CD4-positive, alpha-beta T cell (primary cell): ENCODE measurements around the gene LRRC53. TPM values are rescaled to one million over a fixed set of nuclear protein-coding genes. Genes with fewer than 3 reads are reported as not detected.

Experiments
- ATAC-seq: fragments of 200-7000 bp; cut with Tn5 transposase; one replicate; pipeline ENCODE4 v1.10.0; 2022; ENCODE audit warnings: mild to moderate bottlenecking; ENCODE audit not compliant: poor library complexity
- CTCF ChIA-PET: fragments of 350-600 bp; sonication (Branson Sonifier 250); formaldehyde crosslinking; loops from one replicate; lab custom pipeline; 2021; ENCODE audit warnings: antibody characterized with exemption, inconsistent platforms; lab: Charles Lee
- POLR2A ChIA-PET: fragments of 350-600 bp; sonication (Branson Sonifier 250); formaldehyde crosslinking; loops from one replicate; lab custom pipeline; 2021; ENCODE audit warnings: antibody characterized with exemption, inconsistent platforms; lab: Charles Lee
- DNase-seq, 14 experiments: peaks; one replicate each; pipeline ENCODE4 v3.0.0-alpha.2; 2013 to 2020; ENCODE audit warnings: mixed read lengths in 2 of 14
- H3K27ac ChIP-seq, 2 donors: one replicate each; pipeline versions ENCODE4 v1.5.1 to v1.7.0; 2013; ENCODE audit warnings: low read length in 2 of 2, low read depth in 1 of 2, mild to moderate bottlenecking in 1 of 2
- H3K27me3 ChIP-seq, 2 experiments: 1 replicate in 1 of 2; 2 replicates in 1 of 2; pipeline versions ENCODE4 v1.6.1 to v1.7.0; 2013; ENCODE audit warnings: low read length in 2 of 2, control low read depth in 1 of 2, mild to moderate bottlenecking in 1 of 2, moderate library complexity in 1 of 2; ENCODE audit not compliant: insufficient read depth in 2 of 2, control insufficient read depth in 1 of 2
- H3K36me3 ChIP-seq: one replicate; pipeline ENCODE4 v1.6.1; 2013; ENCODE audit warnings: low read length, control low read depth; ENCODE audit not compliant: insufficient read depth
- H3K4me1 ChIP-seq: one replicate; pipeline ENCODE4 v1.6.1; 2013; ENCODE audit warnings: low read length, control low read depth; ENCODE audit not compliant: insufficient read depth
- H3K4me3 ChIP-seq: one replicate; pipeline ENCODE4 v1.5.1; 2013; ENCODE audit warnings: mild to moderate bottlenecking, low read length, moderate library complexity
- H3K9me3 ChIP-seq, 2 experiments: 1 replicate in 1 of 2; 2 replicates in 1 of 2; pipeline versions ENCODE4 v1.6.1 to v1.7.0; 2013; ENCODE audit warnings: low read length in 2 of 2, mild to moderate bottlenecking in 2 of 2, control low read depth in 1 of 2, moderate library complexity in 1 of 2; ENCODE audit not compliant: control insufficient read depth in 1 of 2, insufficient read depth in 1 of 2
- H3K27ac Mint-ChIP-seq: one replicate; pipeline ENCODE4 v1.8.0; 2020; ENCODE audit warnings: mixed read lengths
- H3K27me3 Mint-ChIP-seq: one replicate; pipeline ENCODE4 v1.8.0; 2021; ENCODE audit warnings: mixed read lengths
- H3K36me3 Mint-ChIP-seq: one replicate; pipeline ENCODE4 v1.8.0; 2021; ENCODE audit warnings: low read depth, mixed read lengths
- H3K4me1 Mint-ChIP-seq: one replicate; pipeline ENCODE4 v1.8.0; 2021; ENCODE audit warnings: low read depth, mixed read lengths
- H3K4me3 Mint-ChIP-seq: one replicate; pipeline ENCODE4 v1.8.0; 2020; ENCODE audit warnings: mild to moderate bottlenecking, mixed read lengths
- H3K9me3 Mint-ChIP-seq: one replicate; pipeline ENCODE4 v1.8.0; 2020; ENCODE audit warnings: mixed read lengths
- CTCF ChIP-seq: fragments of 200-600 bp; IDR thresholded peaks from one replicate; pipeline ENCODE4 v1.8.0; 2022; ENCODE audit warnings: antibody characterized with exemption, mild to moderate bottlenecking
- intact Hi-C, 2 experiments: fragments of 100-400 bp; cut with DNase I in 1 of 2; cut with micrococcal nuclease in 1 of 2; formaldehyde crosslinking; loops; one replicate each; pipeline versions ENCODE4 v1.15.1 to v1.9.0; 2023 to 2025; cut with DNase I, micrococcal nuclease
- total RNA-seq, 174 experiments: library from RNA in 2 of 174; stranded (reverse) in 2 of 174; gene quantifications; one replicate each; pipeline ENCODE4 v1.2.3 and lab custom pipeline; 2021 to 2026

The LRRC53 gene
- total RNA-seq, 2 experiments from 2014 or later: not detected

GRCh38 chr1:74517599-74518051, 5.2 kb upstream of the LRRC53 start:
- Histone ChIP-seq H3K9me3 (no peaks in the 10 kb centered on the region), H3K27me3 (peaks cover 0 to 2% of the 10 kb centered on the region in 2 experiments), H3K4me3 (no peak overlapping the region), H3K27ac (no peak overlapping the region), H3K4me1 (no peaks in the 10 kb centered on the region), H3K36me3 (no peaks in the 10 kb centered on the region)
- ChIA-PET POLR2A (no interaction called here), CTCF (no interaction called here)
- no peak for DNase-seq
- Mint-ChIP-seq H3K4me3 (no peak overlapping the region), H3K4me1 (no peaks in the 10 kb centered on the region), H3K36me3 (no peaks in the 10 kb centered on the region), H3K27me3 (peaks cover 18% of the 10 kb centered on the region), H3K27ac (no peak overlapping the region), H3K9me3 (no peaks in the 10 kb centered on the region)
- intact Hi-C loops: no loop called here
- TF ChIP-seq CTCF: no peak
- ATAC-seq: no peak

GRCh38 chr1:74513411-74514300, 1.2 kb upstream of the LRRC53 start:
- TF ChIP-seq CTCF: no peak
- ChIA-PET POLR2A (no interaction called here), CTCF (no interaction called here)
- Histone ChIP-seq H3K36me3 (no peaks in the 10 kb centered on the region), H3K4me1 (no peaks in the 10 kb centered on the region), H3K27ac (no peak overlapping the region), H3K9me3 (no peaks in the 10 kb centered on the region), H3K4me3 (no peak overlapping the region), H3K27me3 (no peaks in the 10 kb centered on the region)
- Mint-ChIP-seq H3K4me1 (no peaks in the 10 kb centered on the region), H3K4me3 (no peak overlapping the region), H3K27ac (no peak overlapping the region), H3K36me3 (no peaks in the 10 kb centered on the region), H3K27me3 (peaks cover 8% of the 10 kb centered on the region), H3K9me3 (no peaks in the 10 kb centered on the region)
- DNase-seq (no peak), ATAC-seq (no peak)
- intact Hi-C loops: no loop called here

- TF ChIP-seq CTCF: no peak
- H3K9me3 ChIP-seq: no peaks in the 10 kb centered on the region
- Mint-ChIP-seq H3K9me3 (no peaks in the 10 kb centered on the region), H3K36me3 (no peaks in the 10 kb centered on the region), H3K27ac (no peak overlapping the region), H3K27me3 (no peaks in the 10 kb centered on the region), H3K4me3 (no peak overlapping the region), H3K4me1 (no peaks in the 10 kb centered on the region)
- CTCF ChIA-PET: no interaction called here
- H3K27ac ChIP-seq: no peak overlapping the region
- POLR2A ChIA-PET: no interaction called here
- intact Hi-C loops: no loop called here
- H3K4me3 ChIP-seq: no peak overlapping the region
- DNase-seq (no peak), ATAC-seq (no peak)
- no peaks in the 10 kb centered on the region for H3K4me1 ChIP-seq
- H3K27me3 ChIP-seq: no peaks in the 10 kb centered on the region
- H3K36me3 ChIP-seq: no peaks in the 10 kb centered on the region
These were observed 4.0 kb downstream of the LRRC53 start for GRCh38 chr1:74508449-74508848.
